DOHH2 (cell line): ENCODE measurements around the gene CHKB.

Source experiments
- CTCF ChIP-seq: fragments of 200-600 bp; sonication (generic); IDR thresholded peaks from one replicate; pipeline ENCODE4 v1.5.1; 2014; ENCODE audit warnings: antibody characterized with exemption, mild to moderate bottlenecking, low read depth, low read length; ENCODE audit not compliant: poor library complexity, severe bottlenecking
- EZH2phosphoT487 ChIP-seq: fragments of 200-600 bp; sonication (generic); IDR thresholded peaks from 2 replicates; pipeline ENCODE4 v1.6.1; 2017; ENCODE audit warnings: borderline replicate concordance, mild to moderate bottlenecking, antibody characterized with exemption, low read length, moderate library complexity, mixed read lengths

DNA sequence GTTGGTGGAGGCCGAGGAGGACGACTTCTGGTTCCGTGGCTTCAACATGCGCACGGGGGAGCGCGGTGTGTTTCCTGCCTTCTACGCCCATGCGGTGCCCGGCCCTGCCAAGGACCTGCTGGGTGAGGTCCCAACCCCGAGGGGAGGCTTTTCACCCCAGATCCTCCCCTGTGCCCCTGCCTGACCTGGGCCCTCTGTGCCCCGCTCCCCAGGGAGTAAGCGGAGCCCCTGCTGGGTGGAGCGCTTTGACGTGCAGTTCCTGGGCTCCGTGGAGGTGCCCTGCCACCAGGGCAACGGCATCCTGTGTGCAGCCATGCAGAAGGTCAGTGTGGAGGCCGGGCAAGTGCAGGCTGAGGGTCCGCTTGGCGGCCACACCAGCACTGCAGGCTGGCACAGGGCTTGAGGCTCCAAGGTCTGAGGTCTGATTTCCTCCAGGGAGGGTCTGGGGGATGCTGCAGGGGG, 23.0 kb upstream of the CHKB start:
- no peak for TF ChIP-seq CTCF
- TF ChIP-seq EZH2phosphoT487 = no peak
